DOHH2 (cell line): ENCODE results near the gene FAM9C.

Source experiments
- CTCF ChIP-seq: fragments of 200-600 bp; sonication (generic); IDR thresholded peaks from one replicate; pipeline ENCODE4 v1.5.1; 2014; ENCODE audit warnings: antibody characterized with exemption, mild to moderate bottlenecking, low read depth, low read length; ENCODE audit not compliant: poor library complexity, severe bottlenecking
- EZH2phosphoT487 ChIP-seq: fragments of 200-600 bp; sonication (generic); IDR thresholded peaks from 2 replicates; pipeline ENCODE4 v1.6.1; 2017; ENCODE audit warnings: borderline replicate concordance, mild to moderate bottlenecking, antibody characterized with exemption, low read length, moderate library complexity, mixed read lengths

- TF ChIP-seq CTCF, result no peak
- no peak for TF ChIP-seq EZH2phosphoT487
Observed at GRCh38 chrX:12986886-12987285, 57.5 kb downstream of the FAM9C start.
